ENCODE measurements around the gene GALNT14.

GALNT14 gene

GRCh38 chr2:30862054-30862651 is 276.1 kb downstream of the GALNT14 start:
- Histone ChIP-seq H3K9me3 (ENCODE audit: control insufficient read depth in 5 of 5, low read length in 5 of 5) (no peaks in the 10 kb centered on the region), H3K9ac (ENCODE audit: low read length in 5 of 5) (no peak overlapping the region), H3K36me3 (ENCODE audit: control insufficient read depth in 5 of 5, insufficient read depth in 5 of 5, low read length in 5 of 5) (no peaks in the 10 kb centered on the region), H3K27me3 (ENCODE audit: control insufficient read depth in 5 of 5, insufficient read depth in 4 of 5, low read length in 5 of 5) (peaks cover 0 to 4% (median 0%) of the 10 kb centered on the region in 5 donors), H3K4me1 (ENCODE audit: control insufficient read depth in 5 of 5, insufficient read depth in 5 of 5, low read length in 5 of 5) (peaks cover 0 to 17% (median 6%) of the 10 kb centered on the region in 5 donors), H3K27ac (ENCODE audit: low read depth, low read length) (no peak overlapping the region), H3K4me3 (ENCODE audit: low read depth in 1 of 5, low read length in 5 of 5) (no peak overlapping the region)

DNA sequence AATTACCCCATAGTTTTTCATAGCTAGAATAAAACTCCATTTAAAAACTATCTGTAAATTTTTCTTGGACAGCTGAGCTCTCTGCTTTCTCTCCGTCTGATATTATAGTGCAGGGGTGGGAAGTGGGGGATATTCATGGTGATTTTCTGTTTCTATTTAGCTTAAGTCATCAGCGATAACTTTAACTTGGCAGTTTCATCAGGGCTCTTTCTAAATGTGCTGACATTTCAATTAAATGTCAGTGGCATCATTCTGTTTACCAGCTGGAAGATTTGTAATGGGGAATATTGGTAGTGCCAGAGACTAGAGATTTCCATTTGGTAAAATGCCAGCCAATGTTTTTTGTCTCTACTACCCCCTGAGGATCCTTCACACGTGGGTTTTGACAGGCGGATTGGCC is 277.5 kb downstream of the GALNT14 start:
- Histone ChIP-seq H3K9me3 (ENCODE audit: control insufficient read depth in 5 of 5, low read length in 5 of 5) (no peaks in the 10 kb centered on the region), H3K4me3 (ENCODE audit: low read depth in 1 of 5, low read length in 5 of 5) (no peak overlapping the region), H3K4me1 (ENCODE audit: control insufficient read depth in 5 of 5, insufficient read depth in 5 of 5, low read length in 5 of 5) (peaks cover 0 to 17% (median 6%) of the 10 kb centered on the region in 5 donors), H3K9ac (ENCODE audit: low read length in 5 of 5) (no peak overlapping the region), H3K36me3 (ENCODE audit: control insufficient read depth in 5 of 5, insufficient read depth in 5 of 5, low read length in 5 of 5) (no peaks in the 10 kb centered on the region), H3K27ac (ENCODE audit: low read depth, low read length) (no peak overlapping the region), H3K27me3 (ENCODE audit: control insufficient read depth in 5 of 5, insufficient read depth in 4 of 5, low read length in 5 of 5) (peaks cover 0 to 1% (median 0%) of the 10 kb centered on the region in 5 donors)

Data from subcutaneous abdominal adipose tissue (tissue), 5 donors.